Measurements from ENCODE around the gene SUGCT. TPM values are rescaled to one million over a fixed set of nuclear protein-coding genes. Genes with fewer than 3 reads are reported as not detected.

SUGCT gene
- total and polyA plus RNA-seq, 2 of the 8 experiments (the other 6 are each of a cell fraction or from before 2014, with no cell fraction given), result 2.8 to 5.4 TPM

DNA sequence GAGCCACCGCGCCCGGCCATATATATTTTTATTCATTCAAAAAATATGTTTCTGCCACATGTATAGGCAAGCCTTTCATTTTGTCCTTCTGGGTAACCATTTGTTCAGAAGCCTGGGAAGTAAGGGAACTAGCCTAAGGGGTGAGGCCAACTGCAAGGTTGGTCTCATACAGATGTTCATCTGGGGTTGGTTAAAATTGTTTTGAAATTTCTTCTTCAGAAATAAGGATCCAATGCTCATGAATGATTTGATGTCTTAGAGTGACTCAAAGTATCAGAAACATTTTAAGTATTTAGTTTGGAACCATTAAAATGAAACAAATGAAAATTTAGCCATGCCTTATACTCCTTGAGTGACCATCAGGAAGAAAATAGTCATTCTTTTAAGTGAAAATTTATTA is 397.2 kb downstream of the SUGCT start (continued):
- TF ChIP-seq NANOG (IDR thresholded peaks at IDR 0.05; ENCODE audit: insufficient read depth, low read depth, low read length, poor library complexity, severe bottlenecking) (no peak), GABPA (IDR thresholded peaks at IDR 0.05; ENCODE audit: borderline replicate concordance, insufficient read depth, low read length) (no peak), EZH2 (IDR thresholded peaks at IDR 0.05; ENCODE audit: low read depth, low read length, severe bottlenecking) (no peak)
